H9 (cell line): ENCODE measurements around the gene SPEF2. TPM values are rescaled to one million over a fixed set of nuclear protein-coding genes. Genes with fewer than 3 reads are reported as not detected.

Experiments used
- DNase-seq: peaks from one replicate; pipeline ENCODE4 v3.0.0-alpha.2; 2017
- H2AFZ ChIP-seq: one replicate; pipeline ENCODE4 v1.6.1; 2013; ENCODE audit warnings: mild to moderate bottlenecking, low read length, control low read depth, moderate library complexity
- H2AK5ac ChIP-seq: 2 replicates; pipeline ENCODE4 v1.6.1; 2013; ENCODE audit warnings: low read length, control low read depth, mixed read lengths; ENCODE audit not compliant: insufficient read length
- H2BK120ac ChIP-seq: one replicate; pipeline ENCODE4 v1.6.1; 2013; ENCODE audit warnings: low read depth, mild to moderate bottlenecking, low read length, control low read depth, inconsistent platforms; ENCODE audit not compliant: poor library complexity, severe bottlenecking
- H2BK12ac ChIP-seq: 2 replicates; pipeline ENCODE4 v1.6.1; 2013; ENCODE audit warnings: low read length, control low read depth, mixed read lengths, low read depth; ENCODE audit not compliant: insufficient read length
- H2BK15ac ChIP-seq: 2 replicates; pipeline ENCODE4 v1.6.1; 2013; ENCODE audit warnings: low read depth, low read length, control low read depth
- H2BK20ac ChIP-seq: one replicate; pipeline ENCODE4 v1.6.1; 2013; ENCODE audit warnings: low read depth, mild to moderate bottlenecking, low read length, control low read depth, inconsistent platforms; ENCODE audit not compliant: poor library complexity, severe bottlenecking
- H2BK5ac ChIP-seq: 2 replicates; pipeline ENCODE4 v1.6.1; 2013; ENCODE audit warnings: low read length, control low read depth, mixed read lengths; ENCODE audit not compliant: insufficient read length
- H3K14ac ChIP-seq: 2 replicates; pipeline ENCODE4 v1.6.1; 2013; ENCODE audit warnings: low read length, control low read depth; ENCODE audit not compliant: insufficient read depth
- H3K18ac ChIP-seq: 2 replicates; pipeline ENCODE4 v1.6.1; 2013; ENCODE audit warnings: low read depth, mild to moderate bottlenecking, mixed read lengths, low read length, control low read depth; ENCODE audit not compliant: insufficient read length
- H3K23ac ChIP-seq: 2 replicates; pipeline ENCODE4 v1.6.1; 2013; ENCODE audit warnings: low read length, control low read depth, mixed read lengths, low read depth; ENCODE audit not compliant: insufficient read length
- H3K23me2 ChIP-seq: 2 replicates; pipeline ENCODE4 v1.6.1; 2013; ENCODE audit warnings: low read depth, mild to moderate bottlenecking, mixed read lengths, low read length, control low read depth; ENCODE audit not compliant: insufficient read length, poor library complexity, severe bottlenecking
- H3K27ac ChIP-seq: 2 replicates; pipeline ENCODE4 v1.5.1; 2013; ENCODE audit warnings: low read length, control low read depth, mixed read lengths, low read depth; ENCODE audit not compliant: insufficient read length
- H3K27me3 ChIP-seq: 2 replicates; pipeline ENCODE4 v1.6.1; 2013; ENCODE audit warnings: low read length, control low read depth, inconsistent platforms; ENCODE audit not compliant: insufficient read depth
- H3K4ac ChIP-seq: 2 replicates; pipeline ENCODE4 v1.6.1; 2013; ENCODE audit warnings: low read depth, mild to moderate bottlenecking, control low read depth, inconsistent platforms, low read length, moderate library complexity
- H3K4me1 ChIP-seq: 2 replicates; pipeline ENCODE4 v1.6.1; 2013; ENCODE audit warnings: low read length, control low read depth, inconsistent platforms; ENCODE audit not compliant: insufficient read depth
- H3K4me2 ChIP-seq: 2 replicates; pipeline ENCODE4 v1.6.1; 2013; ENCODE audit warnings: low read length, control low read depth, mixed read lengths; ENCODE audit not compliant: insufficient read length, insufficient read depth
- H3K56ac ChIP-seq: 2 replicates; pipeline ENCODE4 v1.6.1; 2013; ENCODE audit warnings: low read depth, mild to moderate bottlenecking, mixed read lengths, low read length, control low read depth; ENCODE audit not compliant: insufficient read length
- H3K79me1 ChIP-seq: 2 replicates; pipeline ENCODE4 v1.6.1; 2013; ENCODE audit warnings: low read depth, mild to moderate bottlenecking, moderate library complexity, low read length, control low read depth, inconsistent platforms; ENCODE audit not compliant: insufficient read depth, poor library complexity, severe bottlenecking
- H3K79me2 ChIP-seq: 2 replicates; pipeline ENCODE4 v1.6.1; 2013; ENCODE audit warnings: low read length, control low read depth, inconsistent platforms; ENCODE audit not compliant: insufficient read depth
- H3K9ac ChIP-seq: 2 replicates; pipeline ENCODE4 v1.6.1; 2013; ENCODE audit warnings: low read length, control low read depth, mixed read lengths; ENCODE audit not compliant: insufficient read length; ENCODE audit errors: extremely low read depth
- H3K9me3 ChIP-seq: one replicate; pipeline ENCODE4 v1.6.1; 2013; ENCODE audit warnings: low read depth, low read length, inconsistent platforms; ENCODE audit not compliant: control insufficient read depth
- H3T11ph ChIP-seq: one replicate; pipeline ENCODE4 v1.6.1; 2013; ENCODE audit warnings: mild to moderate bottlenecking, low read length, control low read depth, inconsistent platforms
- H4K20me1 ChIP-seq: one replicate; pipeline ENCODE4 v1.6.1; 2013; ENCODE audit not compliant: control insufficient read depth, insufficient read length, insufficient read depth
- H4K5ac ChIP-seq: 2 replicates; pipeline ENCODE4 v1.6.1; 2013; ENCODE audit warnings: low read depth, mild to moderate bottlenecking, mixed read lengths, low read length, control low read depth; ENCODE audit not compliant: insufficient read length
- H4K8ac ChIP-seq: replicated peaks from 2 replicates; pipeline ENCODE4 v1.6.1; 2013; ENCODE audit warnings: low read length, control low read depth, mixed read lengths, low read depth; ENCODE audit not compliant: insufficient read length
- H4K91ac ChIP-seq: 2 replicates; pipeline ENCODE4 v1.6.1; 2013; ENCODE audit warnings: low read depth, mild to moderate bottlenecking, moderate library complexity, mixed read lengths, low read length, control low read depth; ENCODE audit not compliant: insufficient read length
- H3K27ac Mint-ChIP-seq, 3 experiments: 2 replicates in 2 of 3; 3 replicates in 1 of 3; pipeline ENCODE4 v1.8.0; 2020 to 2021; ENCODE audit warnings: mixed read lengths in 3 of 3, mild to moderate bottlenecking in 1 of 3, moderate library complexity in 1 of 3
- H3K27me3 Mint-ChIP-seq: 2 replicates; pipeline ENCODE4 v1.8.0; 2021; ENCODE audit warnings: low read depth, mild to moderate bottlenecking, moderate library complexity, mixed read lengths
- H3K36me3 Mint-ChIP-seq, 3 experiments: 2 replicates in 2 of 3; 3 replicates in 1 of 3; pipeline ENCODE4 v1.8.0; 2020 to 2021; ENCODE audit warnings: low read depth in 3 of 3, mixed read lengths in 3 of 3; ENCODE audit not compliant: insufficient read depth in 1 of 3
- H3K4me1 Mint-ChIP-seq, 2 experiments: 2 replicates each; pipeline ENCODE4 v1.8.0; 2020; ENCODE audit warnings: mixed read lengths in 2 of 2
- H3K4me3 Mint-ChIP-seq, 2 experiments: 2 replicates in 1 of 2; 3 replicates in 1 of 2; pipeline ENCODE4 v1.8.0; 2020 to 2021; ENCODE audit warnings: mild to moderate bottlenecking in 2 of 2, mixed read lengths in 2 of 2, moderate library complexity in 1 of 2
- H3K9me3 Mint-ChIP-seq, 2 experiments: 2 replicates in 1 of 2; 3 replicates in 1 of 2; pipeline ENCODE4 v1.8.0; 2020; ENCODE audit warnings: mild to moderate bottlenecking in 2 of 2, mixed read lengths in 2 of 2, moderate library complexity in 1 of 2
- WGBS: extraction: QIAGEN DNeasy Blood & Tissue Kit; methylation state at CpG from one replicate; pipeline ENCODE4 v1.1.7; 2013; ENCODE audit warnings: missing lambda C conversion rate, low lambda C conversion rate, mixed read lengths; ENCODE audit not compliant: insufficient read length; ENCODE audit errors: extremely low coverage; 5-methylcytosine and 5-hydroxymethylcytosine counted together
- total RNA-seq: library from RNA; stranded (reverse); gene quantifications from 2 replicates; pipeline ENCODE4 v1.2.1, GENCODE V29; 2021
- TF ChIP-seq, protein P1 (sequence below): fragments of 200-600 bp; sonication (generic); conservative IDR thresholded peaks from 3 replicates; pipeline ENCODE4 v1.8.0; 2021; ENCODE audit warnings: antibody characterized with exemption, mild to moderate bottlenecking

SPEF2 gene
- total RNA-seq, 1 experiment from 2014 or later, result 1.0 TPM

- peaks cover 12% of the 10 kb centered on the region for H3K27me3 Mint-ChIP-seq
- H3K4me2 ChIP-seq, result no peak overlapping the region
These were observed 100.1 kb downstream of the SPEF2 start for GRCh38 chr5:35717718-35718117.

More at GRCh38 chr5:35717718-35718117, 100.1 kb downstream of the SPEF2 start:
- no peak overlapping the region for H4K8ac ChIP-seq
- WGBS, result no CpG with 5 or more reads among the region's 5 CpGs
- no peak overlapping the region for H3K14ac ChIP-seq
- no peak overlapping the region for H4K91ac ChIP-seq
- TF ChIP-seq, protein P1, sequence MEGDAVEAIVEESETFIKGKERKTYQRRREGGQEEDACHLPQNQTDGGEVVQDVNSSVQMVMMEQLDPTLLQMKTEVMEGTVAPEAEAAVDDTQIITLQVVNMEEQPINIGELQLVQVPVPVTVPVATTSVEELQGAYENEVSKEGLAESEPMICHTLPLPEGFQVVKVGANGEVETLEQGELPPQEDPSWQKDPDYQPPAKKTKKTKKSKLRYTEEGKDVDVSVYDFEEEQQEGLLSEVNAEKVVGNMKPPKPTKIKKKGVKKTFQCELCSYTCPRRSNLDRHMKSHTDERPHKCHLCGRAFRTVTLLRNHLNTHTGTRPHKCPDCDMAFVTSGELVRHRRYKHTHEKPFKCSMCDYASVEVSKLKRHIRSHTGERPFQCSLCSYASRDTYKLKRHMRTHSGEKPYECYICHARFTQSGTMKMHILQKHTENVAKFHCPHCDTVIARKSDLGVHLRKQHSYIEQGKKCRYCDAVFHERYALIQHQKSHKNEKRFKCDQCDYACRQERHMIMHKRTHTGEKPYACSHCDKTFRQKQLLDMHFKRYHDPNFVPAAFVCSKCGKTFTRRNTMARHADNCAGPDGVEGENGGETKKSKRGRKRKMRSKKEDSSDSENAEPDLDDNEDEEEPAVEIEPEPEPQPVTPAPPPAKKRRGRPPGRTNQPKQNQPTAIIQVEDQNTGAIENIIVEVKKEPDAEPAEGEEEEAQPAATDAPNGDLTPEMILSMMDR, result peak; percentile 33; the same call in 1 of the 3 replicates
- 0 out of 7 replicates have a peak, but pooled peaks cover 0 to 3% (median 0%) of the 10 kb centered on the region in 3 experiments for H3K36me3 Mint-ChIP-seq
- H3K27me3 ChIP-seq, result no peaks in the 10 kb centered on the region
- H3K56ac ChIP-seq, result no peak overlapping the region
- no peaks in the 10 kb centered on the region for H3K9me3 ChIP-seq
- H3T11ph ChIP-seq, result no peak overlapping the region
- H3K9ac ChIP-seq, result no peak overlapping the region
- H3K23me2 ChIP-seq, result no peaks in the 10 kb centered on the region
- H3K79me1 ChIP-seq, result no peaks in the 10 kb centered on the region
- no peaks in the 10 kb centered on the region for H3K4me1 ChIP-seq
- DNase-seq, result no peak
- H3K23ac ChIP-seq, result no peak overlapping the region
- H3K9me3 Mint-ChIP-seq, result peaks cover 0 to 6% of the 10 kb centered on the region in 2 experiments; a peak in 3 of 5 replicates
- no peak overlapping the region for H3K4ac ChIP-seq
- H3K27ac ChIP-seq, result no peak overlapping the region
- peaks cover 3 to 6% of the 10 kb centered on the region in 2 experiments; a peak in 1 of 4 replicates for H3K4me1 Mint-ChIP-seq
- no peak overlapping the region for H3K27ac Mint-ChIP-seq
- H2AFZ ChIP-seq, result no peak overlapping the region
- H3K4me3 Mint-ChIP-seq, result no peak overlapping the region
- no peak overlapping the region for H2BK5ac ChIP-seq
- H2BK15ac ChIP-seq, result no peak overlapping the region
- no peak overlapping the region for H4K5ac ChIP-seq
- H2AK5ac ChIP-seq, result no peak overlapping the region
- no peak overlapping the region for H2BK120ac ChIP-seq
- no peak overlapping the region for H2BK20ac ChIP-seq
- H2BK12ac ChIP-seq, result no peak overlapping the region
- no peaks in the 10 kb centered on the region for H4K20me1 ChIP-seq
- H3K79me2 ChIP-seq, result no peaks in the 10 kb centered on the region
- no peak overlapping the region for H3K18ac ChIP-seq
